HG03095 (cell line): ENCODE measurements around the gene GRIN3B.

ENCODE experiments used
- ATAC-seq: cut with Tn5 transposase; IDR thresholded peaks from one replicate; pipeline ENCODE4 v1.9.1; 2021; ENCODE audit warnings: moderate library complexity; ENCODE audit not compliant: unreplicated experiment

The GRIN3B gene

GRCh38 chr19:990119-990571 is 10.1 kb upstream of the GRIN3B start:
- no peak for ATAC-seq

GRCh38 chr19:990746-991145 is 9.5 kb upstream of the GRIN3B start:
- no peak for ATAC-seq

- no peak for ATAC-seq
Observed at GRCh38 chr19:991174-991931, 8.9 kb upstream of the GRIN3B start.

- ATAC-seq = no peak
Observed at GRCh38 chr19:991932-992669, 8.1 kb upstream of the GRIN3B start.

GRCh38 chr19:992670-993055 is 7.6 kb upstream of the GRIN3B start:
- ATAC-seq = no peak

- no peak for ATAC-seq
Observed at GRCh38 chr19:993361-993830, 6.8 kb upstream of the GRIN3B start.

- ATAC-seq = no peak
Observed at GRCh38 chr19:993831-994393, 6.3 kb upstream of the GRIN3B start.

GRCh38 chr19:994516-994915 is 5.7 kb upstream of the GRIN3B start:
- ATAC-seq = no peak

- ATAC-seq = no peak
Observed at GRCh38 chr19:995051-995827, 5.0 kb upstream of the GRIN3B start.

- ATAC-seq = no peak
Observed at GRCh38 chr19:996051-996838, 4.0 kb upstream of the GRIN3B start.

GRCh38 chr19:998064-998463 is 2.2 kb upstream of the GRIN3B start:
- ATAC-seq = no peak

- no peak for ATAC-seq
Observed at GRCh38 chr19:999379-999719, 870 bp upstream of the GRIN3B start.

GRCh38 chr19:1000591-1001537 is 645 bp downstream of the GRIN3B start:
- no peak for ATAC-seq

GRCh38 chr19:1001538-1002166 is 1.4 kb downstream of the GRIN3B start:
- no peak for ATAC-seq

GRCh38 chr19:1002600-1002999 is 2.4 kb downstream of the GRIN3B start:
- ATAC-seq = no peak

- no peak for ATAC-seq
Observed at GRCh38 chr19:1003283-1003682, 3.1 kb downstream of the GRIN3B start.

- no peak for ATAC-seq
Observed at GRCh38 chr19:1004204-1004802, 4.1 kb downstream of the GRIN3B start.
